Activated naive CD4-positive, alpha-beta T cell treated with anti-CD3 and anti-CD28 coated beads for 36 hours (primary cell): ENCODE data around the gene MAPT. TPM values are rescaled to one million over a fixed set of nuclear protein-coding genes. Genes with fewer than 3 reads are reported as not detected.

ENCODE experiments used
- CTCF ChIA-PET: fragments of 350-600 bp; sonication (Branson Sonifier 250); formaldehyde crosslinking; loops from one replicate; lab custom pipeline; 2021; ENCODE audit warnings: antibody characterized with exemption; lab: Charles Lee
- DNase-seq: peaks from one replicate; pipeline ENCODE4 v3.0.0-alpha.2; 2020
- H3K27ac Mint-ChIP-seq: one replicate; pipeline ENCODE4 v1.8.0; 2021; ENCODE audit warnings: mild to moderate bottlenecking, mixed read lengths
- H3K27me3 Mint-ChIP-seq: one replicate; pipeline ENCODE4 v1.8.0; 2021; ENCODE audit warnings: low read depth, mixed read lengths
- H3K36me3 Mint-ChIP-seq: one replicate; pipeline ENCODE4 v1.8.0; 2021; ENCODE audit warnings: low read depth, mixed read lengths
- H3K4me1 Mint-ChIP-seq: one replicate; pipeline ENCODE4 v1.8.0; 2021; ENCODE audit warnings: low read depth, mixed read lengths
- H3K4me3 Mint-ChIP-seq: one replicate; pipeline ENCODE4 v1.8.0; 2021; ENCODE audit warnings: mild to moderate bottlenecking, moderate library complexity, mixed read lengths
- H3K9me3 Mint-ChIP-seq: one replicate; pipeline ENCODE4 v1.8.0; 2021; ENCODE audit warnings: mixed read lengths
- intact Hi-C: fragments of 100-400 bp; cut with micrococcal nuclease; formaldehyde crosslinking; loops from one replicate; pipeline ENCODE4 v1.15.1; 2023
- total RNA-seq, 2 experiments: library from RNA; stranded (reverse); gene quantifications; one replicate each; pipeline ENCODE4 v1.2.3, GENCODE V29; 2021

MAPT gene
- total RNA-seq, 2 experiments from 2014 or later: 0.57 to 0.86 TPM

GRCh38 chr17:45962221-45962972 is 68.0 kb downstream of the MAPT start:
- CTCF ChIA-PET: no interaction called here
- H3K9me3 Mint-ChIP-seq: no peaks in the 10 kb centered on the region
- intact Hi-C loops: no loop called here
- H3K4me3 Mint-ChIP-seq: no peak overlapping the region
- DNase-seq: no peak
- H3K36me3 Mint-ChIP-seq: no peaks in the 10 kb centered on the region
- H3K27ac Mint-ChIP-seq: no peak overlapping the region
- H3K4me1 Mint-ChIP-seq: no peaks in the 10 kb centered on the region
- H3K27me3 Mint-ChIP-seq: peaks cover 3% of the 10 kb centered on the region

GRCh38 chr17:45963283-45963682 is 68.9 kb downstream of the MAPT start:
- Mint-ChIP-seq H3K9me3 (no peaks in the 10 kb centered on the region), H3K27me3 (peaks cover 3% of the 10 kb centered on the region), H3K36me3 (no peaks in the 10 kb centered on the region), H3K4me1 (no peaks in the 10 kb centered on the region), H3K27ac (no peak overlapping the region), H3K4me3 (no peak overlapping the region)
- CTCF ChIA-PET: no interaction called here
- intact Hi-C loops: no loop called here
- DNase-seq: no peak

GRCh38 chr17:45963889-45964288 is 69.5 kb downstream of the MAPT start:
- Mint-ChIP-seq H3K27me3 (peaks cover 3% of the 10 kb centered on the region), H3K4me3 (no peak overlapping the region), H3K27ac (no peak overlapping the region), H3K9me3 (no peaks in the 10 kb centered on the region), H3K4me1 (no peaks in the 10 kb centered on the region), H3K36me3 (no peaks in the 10 kb centered on the region)
- CTCF ChIA-PET: interaction anchor here (1.4 kb wide), 1 partner anchor 15 kb away, joined by 3 read pairs; no protein-coding TSS in a partner anchor
- DNase-seq: no peak
- intact Hi-C loops: no loop called here

GRCh38 chr17:45964634-45965033 is 70.3 kb downstream of the MAPT start:
- CTCF ChIA-PET: interaction anchor here (1.4 kb wide), 1 partner anchor 16 kb away, joined by 3 read pairs; no protein-coding TSS in a partner anchor
- DNase-seq: no peak
- Mint-ChIP-seq H3K4me1 (no peaks in the 10 kb centered on the region), H3K27me3 (peaks cover 3% of the 10 kb centered on the region), H3K36me3 (no peaks in the 10 kb centered on the region), H3K9me3 (no peaks in the 10 kb centered on the region), H3K27ac (no peak overlapping the region), H3K4me3 (no peak overlapping the region)
- intact Hi-C loops: no loop called here

- no peak for DNase-seq
- CTCF ChIA-PET: no interaction called here
- peaks cover 3% of the 10 kb centered on the region for H3K27me3 Mint-ChIP-seq
- no peaks in the 10 kb centered on the region for H3K9me3 Mint-ChIP-seq
- no peak overlapping the region for H3K27ac Mint-ChIP-seq
- intact Hi-C loops: no loop called here
- no peaks in the 10 kb centered on the region for H3K36me3 Mint-ChIP-seq
- no peak overlapping the region for H3K4me3 Mint-ChIP-seq
- H3K4me1 Mint-ChIP-seq: no peaks in the 10 kb centered on the region
Measured at GRCh38 chr17:45965812-45966211, 71.5 kb downstream of the MAPT start.

GRCh38 chr17:45966606-45967280 is 72.4 kb downstream of the MAPT start:
- no peak overlapping the region for H3K27ac Mint-ChIP-seq
- no peaks in the 10 kb centered on the region for H3K9me3 Mint-ChIP-seq
- no peak overlapping the region for H3K4me3 Mint-ChIP-seq
- CTCF ChIA-PET: no interaction called here
- peaks cover 3% of the 10 kb centered on the region for H3K27me3 Mint-ChIP-seq
- no peak for DNase-seq
- intact Hi-C loops: no loop called here
- H3K36me3 Mint-ChIP-seq: no peaks in the 10 kb centered on the region
- H3K4me1 Mint-ChIP-seq: no peaks in the 10 kb centered on the region

- DNase-seq: no peak
- H3K4me3 Mint-ChIP-seq: no peak overlapping the region
- H3K9me3 Mint-ChIP-seq: peaks cover 1% of the 10 kb centered on the region
- H3K36me3 Mint-ChIP-seq: no peaks in the 10 kb centered on the region
- H3K4me1 Mint-ChIP-seq: no peaks in the 10 kb centered on the region
- intact Hi-C loops: no loop called here
- H3K27ac Mint-ChIP-seq: no peak overlapping the region
- peaks cover 3% of the 10 kb centered on the region for H3K27me3 Mint-ChIP-seq
- CTCF ChIA-PET: no interaction called here
Measured at GRCh38 chr17:45967378-45967777, 73.0 kb downstream of the MAPT start.

- intact Hi-C loops: no loop called here
- no peaks in the 10 kb centered on the region for H3K36me3 Mint-ChIP-seq
- H3K27me3 Mint-ChIP-seq: peaks cover 3% of the 10 kb centered on the region
- no peak for DNase-seq
- H3K4me3 Mint-ChIP-seq: no peak overlapping the region
- H3K4me1 Mint-ChIP-seq: no peaks in the 10 kb centered on the region
- CTCF ChIA-PET: no interaction called here
- H3K9me3 Mint-ChIP-seq: peaks cover 4% of the 10 kb centered on the region
- no peak overlapping the region for H3K27ac Mint-ChIP-seq
Measured at GRCh38 chr17:45968732-45969131, 74.4 kb downstream of the MAPT start.

- H3K36me3 Mint-ChIP-seq: no peaks in the 10 kb centered on the region
- CTCF ChIA-PET: no interaction called here
- no peak overlapping the region for H3K27ac Mint-ChIP-seq
- intact Hi-C loops: no loop called here
- H3K4me3 Mint-ChIP-seq: no peak overlapping the region
- H3K4me1 Mint-ChIP-seq: no peaks in the 10 kb centered on the region
- H3K9me3 Mint-ChIP-seq: peaks cover 4% of the 10 kb centered on the region
- peaks cover 3% of the 10 kb centered on the region for H3K27me3 Mint-ChIP-seq
- no peak for DNase-seq
Measured at GRCh38 chr17:45969726-45970125, 75.4 kb downstream of the MAPT start.

GRCh38 chr17:45970659-45971058 is 76.3 kb downstream of the MAPT start:
- no peak for DNase-seq
- Mint-ChIP-seq H3K4me1 (no peaks in the 10 kb centered on the region), H3K27me3 (peaks cover 3% of the 10 kb centered on the region), H3K4me3 (no peak overlapping the region), H3K36me3 (no peaks in the 10 kb centered on the region), H3K27ac (no peak overlapping the region), H3K9me3 (peaks cover 4% of the 10 kb centered on the region)
- CTCF ChIA-PET: interaction anchor here (0.6 kb wide), 1 partner anchor 241 kb away, joined by 3 read pairs; no protein-coding TSS in a partner anchor
- intact Hi-C loops: no loop called here

GRCh38 chr17:45971698-45972141 is 77.4 kb downstream of the MAPT start:
- DNase-seq: no peak
- Mint-ChIP-seq H3K27ac (no peak overlapping the region), H3K4me1 (no peaks in the 10 kb centered on the region), H3K4me3 (no peak overlapping the region), H3K9me3 (peaks cover 4% of the 10 kb centered on the region), H3K36me3 (no peaks in the 10 kb centered on the region), H3K27me3 (no peaks in the 10 kb centered on the region)
- intact Hi-C loops: no loop called here
- CTCF ChIA-PET: interaction anchor here (1.5 kb wide), 1 partner anchor 30 kb away, joined by 3 read pairs; no protein-coding TSS in a partner anchor

- intact Hi-C loops: no loop called here
Measured at GRCh38 chr17:45972531-45972930, 78.2 kb downstream of the MAPT start.

More at GRCh38 chr17:45972531-45972930, 78.2 kb downstream of the MAPT start:
- H3K4me1 Mint-ChIP-seq: no peaks in the 10 kb centered on the region
- no peak overlapping the region for H3K4me3 Mint-ChIP-seq
- no peaks in the 10 kb centered on the region for H3K36me3 Mint-ChIP-seq
- CTCF ChIA-PET: interaction anchor here (1.5 kb wide), 1 partner anchor 30 kb away, joined by 3 read pairs; no protein-coding TSS in a partner anchor
- DNase-seq: no peak
- H3K27ac Mint-ChIP-seq: no peak overlapping the region
- peaks cover 4% of the 10 kb centered on the region for H3K9me3 Mint-ChIP-seq
- no peaks in the 10 kb centered on the region for H3K27me3 Mint-ChIP-seq
